Ishikawa (cell line): ENCODE results near the gene SPPL2C.

Source experiments
- CEBPB ChIP-seq: IDR thresholded peaks from 2 replicates; pipeline ENCODE4 v1.6.1; 2012
- CREB1 ChIP-seq: IDR thresholded peaks from 2 replicates; pipeline ENCODE4 v1.6.1; 2012; ENCODE audit warnings: low read depth
- EP300 ChIP-seq: IDR thresholded peaks from 2 replicates; pipeline ENCODE4 v1.6.1; 2012; ENCODE audit warnings: borderline replicate concordance
- NFIC ChIP-seq: IDR thresholded peaks from 2 replicates; pipeline ENCODE4 v1.6.1; 2012
- REST ChIP-seq: IDR thresholded peaks from 2 replicates; pipeline ENCODE4 v1.6.1; 2012; ENCODE audit warnings: low read depth, mild to moderate bottlenecking
- TAF1 ChIP-seq: IDR thresholded peaks from 2 replicates; pipeline ENCODE4 v1.6.1; 2012; ENCODE audit warnings: low read depth, mild to moderate bottlenecking
- TCF12 ChIP-seq: IDR thresholded peaks from 2 replicates; pipeline ENCODE4 v1.6.1; 2012; ENCODE audit warnings: low read depth
- YY1 ChIP-seq: IDR thresholded peaks from 2 replicates; pipeline ENCODE4 v1.6.1; 2012; ENCODE audit warnings: low read depth
- TF ChIP-seq, protein P1 (sequence below): IDR thresholded peaks from 2 replicates; pipeline ENCODE4 v1.6.1; 2012

- TF ChIP-seq EP300 (no peak), TAF1 (no peak), NFIC (no peak), REST (no peak), CEBPB (no peak), YY1 (no peak), CREB1 (no peak), TCF12 (no peak)
- TF ChIP-seq, protein P1, sequence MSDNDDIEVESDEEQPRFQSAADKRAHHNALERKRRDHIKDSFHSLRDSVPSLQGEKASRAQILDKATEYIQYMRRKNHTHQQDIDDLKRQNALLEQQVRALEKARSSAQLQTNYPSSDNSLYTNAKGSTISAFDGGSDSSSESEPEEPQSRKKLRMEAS = no peak
These were observed 8.3 kb upstream of the SPPL2C start for GRCh38 chr17:45836047-45837044.
